Testis (tissue), 3 donors: ENCODE results near the gene UBA5. TPM values are rescaled to one million over a fixed set of nuclear protein-coding genes. Genes with fewer than 3 reads are reported as not detected.

Experiments used
- DNase-seq: peaks from one replicate; pipeline ENCODE4 v3.0.0-alpha.2; 2019
- H3K27ac ChIP-seq, 2 donors: fragments of 200-600 bp; sonication (generic); one replicate each; pipeline ENCODE4 v1.5.1; 2019
- H3K27me3 ChIP-seq: fragments of 200-600 bp; sonication (generic); one replicate; pipeline ENCODE4 v1.5.1; 2019
- H3K36me3 ChIP-seq: fragments of 200-600 bp; sonication (generic); one replicate; pipeline ENCODE4 v1.5.1; 2017; ENCODE audit warnings: low read depth; ENCODE audit errors: missing control alignments
- H3K4me1 ChIP-seq: fragments of 200-600 bp; sonication (generic); one replicate; pipeline ENCODE4 v1.5.1; 2019
- H3K4me3 ChIP-seq, 2 donors: fragments of 200-600 bp; sonication (generic); one replicate each; pipeline ENCODE4 v1.5.1; 2017 to 2019
- H3K9me3 ChIP-seq: fragments of 200-600 bp; sonication (generic); one replicate; pipeline ENCODE4 v1.5.1; 2017
- CTCF ChIP-seq, 3 experiments: fragments of 450-650 bp in 2 of 3; fragments of 200-600 bp in 1 of 3; sonication (generic) in 1 of 3; IDR thresholded peaks; one replicate each; pipeline ENCODE4 v1.5.1; 2016 to 2019; ENCODE audit warnings: antibody characterized with exemption in 3 of 3, mild to moderate bottlenecking in 2 of 3, moderate library complexity in 1 of 3
- POLR2A ChIP-seq: fragments of 450-650 bp; IDR thresholded peaks from one replicate; pipeline ENCODE4 v1.6.1; 2017; ENCODE audit warnings: antibody characterized with exemption, mild to moderate bottlenecking, moderate library complexity
- WGBS, 2 donors: methylation state at CpG; one replicate each; pipeline ENCODE4 v1.1.5; 2018; 5-methylcytosine and 5-hydroxymethylcytosine counted together
- intact Hi-C: fragments of 100-400 bp; cut with DNase I; formaldehyde crosslinking; loops from one replicate; pipeline ENCODE4 v1.15.1; 2023; ENCODE audit warnings: low total_unique reads
- polyA plus RNA-seq: library from polyadenylated mRNA; stranded (reverse); fragments of 350-450 nt; fragmentation: Illumina TruSeq; extraction: RNeasy Lipid Tissue Mini Kit (QIAGEN cat#74804); gene quantifications from one replicate; pipeline ENCODE4 v1.2.3, GENCODE V29; 2014; ENCODE audit warnings: low read depth, low replicate concordance; ENCODE audit not compliant: insufficient read depth
- total RNA-seq, 2 donors: library from RNA; depleted of rRNA; stranded (reverse); fragments of >200 nt; gene quantifications; one replicate each; pipeline ENCODE4 v1.2.3, GENCODE V29; 2016

Gene UBA5
- total and polyA plus RNA-seq, 3 donors from 2014 or later: 23.2 to 52.8 (median 25.6) TPM

- Histone ChIP-seq H3K4me1 (no peaks in the 10 kb centered on the region), H3K27ac (no peak overlapping the region), H3K4me3 (no peak overlapping the region), H3K9me3 (no peaks in the 10 kb centered on the region), H3K27me3 (no peaks in the 10 kb centered on the region), H3K36me3 (no peaks in the 10 kb centered on the region)
- WGBS, 2 donors: 88 to 91% methylated on average over 1 of the region's 1 CpG
- no peak for TF ChIP-seq CTCF (IDR thresholded peaks at IDR 0.05)
- TF ChIP-seq POLR2A: no peak
- intact Hi-C loops: no loop called here
- no peak for DNase-seq
Measured at GRCh38 chr3:132622761-132623160, 37.4 kb upstream of the UBA5 start.

- H3K9me3 ChIP-seq: no peaks in the 10 kb centered on the region
- WGBS, 2 donors: 93 to 100% methylated on average over 1 of the region's 1 CpG
- DNase-seq: no peak
- H3K27me3 ChIP-seq: no peaks in the 10 kb centered on the region
- TF ChIP-seq CTCF (IDR thresholded peaks at IDR 0.05) (no peak), POLR2A (no peak)
- no peaks in the 10 kb centered on the region for H3K4me1 ChIP-seq
- no peak overlapping the region for H3K4me3 ChIP-seq
- intact Hi-C loops: no loop called here
- H3K36me3 ChIP-seq: no peaks in the 10 kb centered on the region
- H3K27ac ChIP-seq: no peak overlapping the region
Measured at GRCh38 chr3:132623646-132624045, 36.5 kb upstream of the UBA5 start.

GRCh38 chr3:132624790-132625189 is 35.3 kb upstream of the UBA5 start:
- H3K4me3 ChIP-seq: no peak overlapping the region
- DNase-seq: no peak
- H3K27me3 ChIP-seq: no peaks in the 10 kb centered on the region
- H3K27ac ChIP-seq: no peak overlapping the region
- no peaks in the 10 kb centered on the region for H3K9me3 ChIP-seq
- WGBS, 2 donors: 89 to 94% methylated on average over 7 of the region's 7 CpGs
- H3K36me3 ChIP-seq: no peaks in the 10 kb centered on the region
- no peaks in the 10 kb centered on the region for H3K4me1 ChIP-seq
- intact Hi-C loops: no loop called here
- TF ChIP-seq CTCF (IDR thresholded peaks at IDR 0.05): no peak
- TF ChIP-seq POLR2A: no peak

- H3K4me3 ChIP-seq: no peak overlapping the region
- no peak for TF ChIP-seq CTCF (IDR thresholded peaks at IDR 0.05)
- no peak for TF ChIP-seq POLR2A
- intact Hi-C loops: no loop called here
- DNase-seq: no peak
- no peaks in the 10 kb centered on the region for H3K4me1 ChIP-seq
- 98 to 100% methylated on average over 1 of the region's 1 CpG for WGBS, 2 donors
- no peaks in the 10 kb centered on the region for H3K36me3 ChIP-seq
- no peaks in the 10 kb centered on the region for H3K27me3 ChIP-seq
- H3K27ac ChIP-seq: no peak overlapping the region
- H3K9me3 ChIP-seq: no peaks in the 10 kb centered on the region
Measured at GRCh38 chr3:132625613-132626012, 34.5 kb upstream of the UBA5 start.

GRCh38 chr3:132626955-132627354 is 33.2 kb upstream of the UBA5 start:
- no peak overlapping the region for H3K4me3 ChIP-seq
- H3K27ac ChIP-seq: no peak overlapping the region
- no peak for TF ChIP-seq POLR2A
- TF ChIP-seq CTCF (IDR thresholded peaks at IDR 0.05): no peak
- no peaks in the 10 kb centered on the region for H3K27me3 ChIP-seq
- intact Hi-C loops: no loop called here
- no peaks in the 10 kb centered on the region for H3K9me3 ChIP-seq
- DNase-seq: no peak
- no peaks in the 10 kb centered on the region for H3K4me1 ChIP-seq
- no peaks in the 10 kb centered on the region for H3K36me3 ChIP-seq
- WGBS, 2 donors: 79 to 82% methylated on average over 6 of the region's 6 CpGs
